Amniotic stem cell (primary cell): Measurements from ENCODE around the gene EFS.
A peak's percentile ranks its signal among the peaks of the same experiment; 100 is the strongest.

Source experiments
- DNase-seq: peaks from one replicate; lab custom pipeline; 2025; lab: John Stamatoyannopoulos, UW

The EFS gene

GRCh38 chr14:23378612-23379220 lies 13.7 kb upstream of the EFS start:
- DNase-seq, result no peak

- no peak for DNase-seq
Observed at GRCh38 chr14:23377573-23378563, 12.9 kb upstream of the EFS start.

DNA sequence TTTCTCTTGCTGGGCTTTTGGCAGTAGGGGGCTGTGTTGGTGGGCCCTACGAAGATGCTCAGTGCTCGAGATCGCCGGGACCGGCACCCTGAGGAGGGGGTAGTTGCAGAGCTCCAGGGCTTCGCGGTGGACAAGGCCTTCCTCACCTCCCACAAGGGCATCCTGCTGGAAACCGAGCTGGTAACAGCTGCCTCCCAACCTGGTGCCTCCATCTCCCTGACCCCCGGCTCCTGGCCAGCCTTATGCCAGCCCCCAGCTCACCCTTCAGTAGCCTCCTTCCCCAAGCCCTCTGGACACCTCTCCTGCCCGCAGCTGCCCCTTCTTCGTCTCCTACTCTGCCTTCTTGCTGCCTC lies 12.2 kb upstream of the EFS start:
- DNase-seq, result no peak

DNA sequence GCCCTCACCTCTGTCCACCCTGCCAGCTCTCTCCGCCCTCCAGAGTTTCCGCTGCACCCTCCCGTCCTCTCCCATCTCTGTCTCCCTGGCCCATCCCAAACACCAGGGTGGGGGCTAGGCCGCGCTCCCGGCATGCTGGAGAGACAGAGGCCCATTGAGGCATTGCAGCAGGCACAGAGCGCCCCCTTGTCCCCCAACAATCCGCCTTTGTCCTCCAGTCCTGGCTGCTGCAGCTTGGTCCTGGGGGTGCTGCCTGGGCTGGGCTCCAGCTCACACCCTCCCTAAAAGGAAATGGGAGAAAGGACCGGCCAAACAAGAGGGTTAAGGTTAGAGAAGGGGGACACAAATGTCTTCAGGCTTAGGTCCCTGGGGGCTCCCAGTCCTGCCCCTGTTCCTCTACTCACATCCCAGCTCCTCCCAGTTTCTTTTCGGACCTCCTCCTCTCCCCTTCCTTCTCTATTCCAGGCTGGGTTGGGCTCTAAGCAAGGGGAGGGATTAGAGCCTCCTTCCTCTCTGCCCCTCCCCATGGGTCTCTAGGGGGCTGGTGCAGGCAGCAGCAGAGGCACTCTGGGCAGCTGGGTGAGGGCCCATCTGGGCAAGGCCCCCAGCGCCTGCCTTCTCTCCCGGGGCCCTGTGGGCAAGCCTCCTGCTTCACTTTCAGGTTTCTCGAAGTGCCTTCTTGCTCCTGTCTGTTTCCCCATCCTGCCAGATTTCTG lies 11.7 kb upstream of the EFS start, which contains the start of gene CMTM5:
Gene CMTM5 (plus strand): TSS at position 565 of the 716 bp plus-strand sequence. CDS start 206 bp downstream, outside the sequence.
- no peak for DNase-seq

DNA sequence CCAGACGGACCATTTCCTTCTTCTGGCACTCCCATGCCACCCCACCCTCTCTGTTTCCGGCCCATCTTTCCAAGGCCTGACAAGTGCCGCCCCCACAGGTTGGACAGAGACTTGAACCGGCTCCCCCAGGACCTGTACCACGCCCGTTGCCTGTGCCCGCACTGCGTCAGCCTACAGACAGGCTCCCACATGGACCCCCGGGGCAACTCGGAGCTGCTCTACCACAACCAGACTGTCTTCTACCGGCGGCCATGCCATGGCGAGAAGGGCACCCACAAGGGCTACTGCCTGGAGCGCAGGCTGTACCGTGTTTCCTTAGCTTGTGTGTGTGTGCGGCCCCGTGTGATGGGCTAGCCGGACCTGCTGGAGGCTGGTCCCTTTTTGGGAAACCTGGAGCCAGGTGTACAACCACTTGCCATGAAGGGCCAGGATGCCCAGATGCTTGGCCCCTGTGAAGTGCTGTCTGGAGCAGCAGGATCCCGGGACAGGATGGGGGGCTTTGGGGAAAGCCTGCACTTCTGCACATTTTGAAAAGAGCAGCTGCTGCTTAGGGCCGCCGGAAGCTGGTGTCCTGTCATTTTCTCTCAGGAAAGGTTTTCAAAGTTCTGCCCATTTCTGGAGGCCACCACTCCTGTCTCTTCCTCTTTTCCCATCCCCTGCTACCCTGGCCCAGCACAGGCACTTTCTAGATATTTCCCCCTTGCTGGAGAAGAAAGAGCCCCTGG lies 10.7 kb upstream of the EFS start:
- no peak for DNase-seq

DNA sequence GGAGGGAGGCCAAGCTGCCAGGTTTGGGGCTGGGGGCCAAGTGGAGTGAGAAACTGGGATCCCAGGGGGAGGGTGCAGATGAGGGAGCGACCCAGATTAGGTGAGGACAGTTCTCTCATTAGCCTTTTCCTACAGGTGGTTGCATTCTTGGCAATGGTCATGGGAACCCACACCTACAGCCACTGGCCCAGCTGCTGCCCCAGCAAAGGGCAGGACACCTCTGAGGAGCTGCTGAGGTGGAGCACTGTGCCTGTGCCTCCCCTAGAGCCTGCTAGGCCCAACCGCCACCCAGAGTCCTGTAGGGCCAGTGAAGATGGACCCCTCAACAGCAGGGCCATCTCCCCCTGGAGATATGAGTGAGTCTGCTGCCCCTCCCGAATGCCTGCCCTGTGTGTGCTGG lies 8.1 kb upstream of the EFS start:
- no peak for DNase-seq

DNA sequence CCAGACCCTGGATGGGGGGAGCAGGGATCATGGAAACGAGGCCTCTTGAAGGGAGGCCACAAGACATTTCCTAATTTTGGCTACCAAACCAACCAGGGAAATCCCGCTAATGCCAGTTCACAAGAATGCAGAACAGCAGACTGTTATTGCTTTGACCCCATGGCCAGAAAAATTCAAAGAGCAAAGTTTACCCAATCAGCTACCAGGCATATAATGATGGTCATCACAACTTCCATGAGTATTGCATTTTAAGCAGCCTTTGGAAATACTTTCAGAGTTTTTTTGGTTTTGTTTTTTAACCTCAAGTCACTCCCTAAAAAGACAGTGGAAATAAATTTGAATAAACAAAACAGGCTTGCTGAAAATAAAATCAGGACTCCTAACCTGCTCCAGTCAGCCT lies 7.5 kb upstream of the EFS start, which contains the start of gene IL25:
Gene IL25 (plus strand): TSS at position 301 of the 400 bp plus-strand sequence.
- DNase-seq, result no peak

GRCh38 chr14:23371865-23372264 lies 6.9 kb upstream of the EFS start:
- no peak for DNase-seq

- DNase-seq, result no peak
Observed at GRCh38 chr14:23370221-23370620, 5.2 kb upstream of the EFS start.

DNA sequence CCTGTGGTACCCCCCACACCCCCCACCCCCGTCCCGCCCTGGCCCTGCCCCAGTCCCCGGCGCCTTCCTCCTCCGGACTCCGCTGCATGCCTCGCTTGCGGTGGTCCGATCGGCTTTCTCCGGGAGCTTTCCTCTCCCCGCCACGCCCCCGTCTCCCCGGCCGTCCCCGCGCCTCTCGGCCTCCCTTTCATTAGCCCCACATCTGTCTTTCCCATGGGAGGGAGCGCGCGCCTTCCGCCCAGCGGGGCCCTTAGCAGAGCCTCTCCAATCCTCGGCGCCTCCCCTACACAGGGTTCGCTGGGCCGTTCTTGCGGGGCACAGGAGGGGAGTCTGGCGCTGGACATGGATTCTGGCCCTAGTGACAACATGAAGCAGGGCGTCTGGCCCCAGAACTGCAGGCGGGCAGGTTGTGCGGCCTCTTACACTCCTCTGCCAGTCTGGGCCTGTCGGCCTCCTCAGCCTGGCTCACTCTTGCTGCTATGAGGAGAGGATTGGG lies 1.5 kb upstream of the EFS start:
- DNase-seq, result peak; percentile 67

GRCh38 chr14:23365732-23366425 lies 907 bp upstream of the EFS start:
- peak; percentile 67 for DNase-seq

DNA sequence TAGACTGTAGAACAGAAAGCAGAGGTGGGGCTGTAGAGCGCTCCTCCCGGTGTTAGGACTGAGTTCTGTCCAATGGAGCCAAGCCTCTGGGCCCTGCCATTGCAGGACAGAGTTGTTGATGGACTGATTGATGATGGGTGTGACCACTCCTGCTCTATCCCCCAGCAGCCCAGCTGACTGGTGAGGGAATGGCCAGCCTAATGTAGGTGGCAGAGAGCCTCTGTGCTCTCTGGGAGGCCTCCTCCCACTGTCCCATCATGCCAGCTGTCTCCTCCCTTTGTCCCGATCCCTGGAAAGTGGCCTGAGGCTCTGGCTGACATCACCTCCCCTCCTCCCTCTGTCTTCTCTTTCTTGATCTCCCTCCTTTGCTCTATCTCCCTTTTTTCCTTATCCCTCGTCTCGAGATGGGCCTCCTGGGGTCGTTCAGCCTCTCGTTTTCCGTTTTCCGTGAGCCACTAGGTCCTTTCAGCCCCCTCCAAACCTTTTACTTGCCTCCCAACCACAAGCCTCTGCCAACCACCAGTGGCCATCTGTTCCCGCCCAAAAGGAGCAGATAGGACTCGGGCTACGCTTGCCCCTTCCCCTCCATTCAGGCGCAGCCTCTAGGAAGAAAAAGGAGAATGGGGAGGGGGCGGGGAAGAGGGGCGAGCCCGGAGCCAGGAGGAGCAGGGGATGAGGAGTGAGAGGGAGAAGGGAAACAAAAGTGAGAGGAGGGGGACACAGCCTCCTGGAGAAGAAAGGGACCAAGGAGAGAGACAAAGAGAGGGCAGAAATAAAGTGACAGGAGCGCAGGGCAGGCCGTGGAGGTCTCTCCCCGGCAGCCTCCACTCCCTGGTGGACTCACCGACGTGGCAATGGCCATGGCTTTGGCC lies 572 bp downstream of the EFS start:
- no peak for DNase-seq

DNA sequence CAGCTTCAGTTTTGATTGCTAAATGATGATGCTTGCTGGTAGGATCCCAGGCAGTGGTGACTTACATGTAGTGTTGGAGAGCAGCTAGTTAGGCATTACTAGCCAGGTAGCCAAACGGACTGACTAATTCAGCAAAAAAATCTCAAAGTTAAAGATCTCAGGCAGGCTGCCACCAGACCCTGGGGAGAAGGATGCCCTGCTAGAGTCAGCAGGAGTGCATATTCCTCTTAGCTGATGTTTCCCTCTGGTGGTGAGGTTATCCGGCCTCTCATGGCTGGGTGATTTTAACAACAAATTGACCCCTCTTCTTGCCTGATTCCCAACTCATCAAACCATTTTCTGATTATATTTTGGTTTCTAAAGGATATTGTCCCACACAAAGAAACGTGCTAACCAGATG lies 2.8 kb downstream of the EFS start:
- DNase-seq, result no peak

- DNase-seq, result no peak
Observed at GRCh38 chr14:23361763-23362162, 3.2 kb downstream of the EFS start.

GRCh38 chr14:23361320-23361719 lies 3.7 kb downstream of the EFS start:
- DNase-seq, result no peak

- DNase-seq, result no peak
Observed at GRCh38 chr14:23360496-23360895, 4.5 kb downstream of the EFS start.

GRCh38 chr14:23359722-23360447 lies 5.1 kb downstream of the EFS start:
- DNase-seq, result no peak

GRCh38 chr14:23359167-23359626 lies 5.8 kb downstream of the EFS start:
- DNase-seq, result no peak

GRCh38 chr14:23358553-23359166 lies 6.3 kb downstream of the EFS start:
- no peak for DNase-seq
